ENCODE data around the gene ADIG. TPM values are rescaled to one million over a fixed set of nuclear protein-coding genes. Genes with fewer than 3 reads are reported as not detected.

The ADIG gene
- total RNA-seq, 1 donor: not detected

DNA sequence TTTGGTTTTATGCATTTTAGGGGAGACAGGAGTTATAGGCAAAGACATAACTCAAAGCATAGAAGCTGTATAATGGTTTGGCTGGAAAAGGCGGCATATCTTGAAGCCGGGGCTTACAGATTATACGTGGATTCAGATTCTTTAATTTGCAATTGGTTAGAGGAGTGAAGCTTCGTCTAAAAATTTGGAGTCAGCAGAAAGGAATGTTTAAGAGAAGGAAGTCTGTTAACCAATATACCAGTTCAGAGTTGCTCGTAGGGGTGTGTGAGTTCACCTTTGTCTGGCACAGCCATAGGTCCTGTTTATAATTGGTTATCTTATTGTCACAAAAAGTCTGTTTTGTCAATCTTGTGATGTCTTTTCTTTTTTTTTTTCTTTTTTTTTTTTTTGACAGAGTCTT, 29.5 kb downstream of the ADIG start:
- no peak overlapping the region for H3K27ac ChIP-seq (ENCODE audit: low read depth, low read length)
- H3K79me2 ChIP-seq (ENCODE audit: insufficient read depth, low read length): no peaks in the 10 kb centered on the region
- no peaks in the 10 kb centered on the region for H4K20me1 ChIP-seq (ENCODE audit: insufficient read depth, low read length)
- H2AFZ ChIP-seq (ENCODE audit: low read length): no peak overlapping the region
- no peak overlapping the region for H3K4me2 ChIP-seq (ENCODE audit: insufficient read depth, low read length)
- no peak for TF ChIP-seq CTCF (IDR thresholded peaks at IDR 0.05; ENCODE audit: extremely low read depth, low read depth, low read length)
- H3K36me3 ChIP-seq (ENCODE audit: insufficient read depth, low read length): no peaks in the 10 kb centered on the region
- no peak overlapping the region for H3K4me3 ChIP-seq (ENCODE audit: insufficient read depth, low read length)
- no peaks in the 10 kb centered on the region for H3K9me3 ChIP-seq (ENCODE audit: low read depth, low read length)
- no peaks in the 10 kb centered on the region for H3K4me1 ChIP-seq (ENCODE audit: insufficient read depth, low read length)
- H3K27me3 ChIP-seq (ENCODE audit: insufficient read depth, low read length): peaks cover 31% of the 10 kb centered on the region
- peak; percentile 77 for DNase-seq (ENCODE audit: insufficient read length, low spot score, missing footprints)

- no peak for TF ChIP-seq CTCF (IDR thresholded peaks at IDR 0.05; ENCODE audit: extremely low read depth, low read depth, low read length)
- H3K27me3 ChIP-seq (ENCODE audit: insufficient read depth, low read length): peaks cover 14% of the 10 kb centered on the region
- peak; percentile 78 for DNase-seq (ENCODE audit: insufficient read length, low spot score, missing footprints)
- no peak overlapping the region for H2AFZ ChIP-seq (ENCODE audit: low read length)
- peaks cover 6% of the 10 kb centered on the region for H3K4me1 ChIP-seq (ENCODE audit: insufficient read depth, low read length)
- H3K36me3 ChIP-seq (ENCODE audit: insufficient read depth, low read length): no peaks in the 10 kb centered on the region
- H3K4me3 ChIP-seq (ENCODE audit: insufficient read depth, low read length): no peak overlapping the region
- no peak overlapping the region for H3K27ac ChIP-seq (ENCODE audit: low read depth, low read length)
- H3K4me2 ChIP-seq (ENCODE audit: insufficient read depth, low read length): no peak overlapping the region
- H4K20me1 ChIP-seq (ENCODE audit: insufficient read depth, low read length): no peaks in the 10 kb centered on the region
- no peaks in the 10 kb centered on the region for H3K9me3 ChIP-seq (ENCODE audit: low read depth, low read length)
- H3K79me2 ChIP-seq (ENCODE audit: insufficient read depth, low read length): no peaks in the 10 kb centered on the region
Measured at GRCh38 chr20:38612751-38613515, 31.9 kb downstream of the ADIG start.

DNA sequence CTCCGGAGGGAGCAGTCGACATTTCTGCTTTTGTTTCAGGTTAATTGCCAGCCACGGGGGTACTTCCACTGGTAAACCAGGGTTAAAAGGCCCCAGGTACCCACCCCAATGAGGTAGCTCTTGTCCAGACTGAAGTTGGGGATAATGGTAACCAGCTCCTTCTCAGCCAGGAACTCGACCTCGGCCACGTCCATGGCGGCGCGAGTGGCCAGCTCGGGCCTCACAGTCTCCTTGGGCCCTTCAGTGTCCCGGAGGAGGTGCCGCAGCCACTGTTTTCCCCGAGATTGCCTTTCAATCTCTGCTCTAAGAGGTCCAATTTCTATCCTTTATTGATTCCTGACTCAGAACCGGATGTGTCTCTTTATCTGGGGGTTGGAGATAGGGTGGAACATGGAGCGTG, 34.3 kb downstream of the ADIG start:
- H3K27ac ChIP-seq (ENCODE audit: low read depth, low read length): no peak overlapping the region
- no peaks in the 10 kb centered on the region for H3K79me2 ChIP-seq (ENCODE audit: insufficient read depth, low read length)
- H4K20me1 ChIP-seq (ENCODE audit: insufficient read depth, low read length): no peaks in the 10 kb centered on the region
- H3K4me3 ChIP-seq (ENCODE audit: insufficient read depth, low read length): no peak overlapping the region
- TF ChIP-seq CTCF (IDR thresholded peaks at IDR 0.05; ENCODE audit: extremely low read depth, low read depth, low read length): no peak
- no peaks in the 10 kb centered on the region for H3K36me3 ChIP-seq (ENCODE audit: insufficient read depth, low read length)
- H3K9me3 ChIP-seq (ENCODE audit: low read depth, low read length): no peaks in the 10 kb centered on the region
- DNase-seq (ENCODE audit: insufficient read length, low spot score, missing footprints): no peak
- peaks cover 6% of the 10 kb centered on the region for H3K4me1 ChIP-seq (ENCODE audit: insufficient read depth, low read length)
- peaks cover 20% of the 10 kb centered on the region for H3K27me3 ChIP-seq (ENCODE audit: insufficient read depth, low read length)
- no peak overlapping the region for H3K4me2 ChIP-seq (ENCODE audit: insufficient read depth, low read length)
- no peak overlapping the region for H2AFZ ChIP-seq (ENCODE audit: low read length)

DNA sequence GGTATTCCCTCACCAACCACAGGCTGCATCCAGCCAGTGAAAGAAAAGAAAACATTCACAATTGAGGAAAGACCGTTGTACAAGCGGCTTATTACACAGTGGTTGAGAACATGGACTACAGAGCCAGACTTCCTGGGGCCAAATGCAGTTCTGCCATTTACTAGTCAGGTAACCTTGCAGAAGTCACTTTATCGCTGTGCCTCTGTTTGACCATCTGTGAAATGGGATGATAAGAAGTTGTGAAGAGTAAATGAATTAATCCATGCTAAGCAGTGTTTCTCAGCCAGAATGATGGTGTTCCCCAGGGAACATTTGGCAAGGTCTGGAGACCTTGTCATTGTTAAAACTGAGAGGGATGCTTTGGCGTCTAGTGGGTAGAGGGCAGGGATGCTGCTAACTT, 35.5 kb downstream of the ADIG start:
- no peak overlapping the region for H3K27ac ChIP-seq (ENCODE audit: low read depth, low read length)
- DNase-seq (ENCODE audit: insufficient read length, low spot score, missing footprints): no peak
- no peak for TF ChIP-seq CTCF (IDR thresholded peaks at IDR 0.05; ENCODE audit: extremely low read depth, low read depth, low read length)

More for the DNA sequence above, 35.5 kb downstream of the ADIG start:
- H3K4me2 ChIP-seq (ENCODE audit: insufficient read depth, low read length): no peak overlapping the region
- no peaks in the 10 kb centered on the region for H3K79me2 ChIP-seq (ENCODE audit: insufficient read depth, low read length)
- H3K4me3 ChIP-seq (ENCODE audit: insufficient read depth, low read length): no peak overlapping the region
- H3K27me3 ChIP-seq (ENCODE audit: insufficient read depth, low read length): peaks cover 31% of the 10 kb centered on the region
- no peaks in the 10 kb centered on the region for H3K36me3 ChIP-seq (ENCODE audit: insufficient read depth, low read length)
- peaks cover 6% of the 10 kb centered on the region for H3K4me1 ChIP-seq (ENCODE audit: insufficient read depth, low read length)
- no peak overlapping the region for H2AFZ ChIP-seq (ENCODE audit: low read length)
- no peaks in the 10 kb centered on the region for H3K9me3 ChIP-seq (ENCODE audit: low read depth, low read length)
- no peaks in the 10 kb centered on the region for H4K20me1 ChIP-seq (ENCODE audit: insufficient read depth, low read length)
